PC-3 (cell line): ENCODE measurements around the gene GRIN3B.

ENCODE experiments used
- EZH2 ChIP-seq: fragments of 300-600 bp; sonication (generic); IDR thresholded peaks from one replicate; pipeline ENCODE4 v1.6.1; 2017; ENCODE audit warnings: antibody characterized with exemption, mild to moderate bottlenecking, low read length; ENCODE audit not compliant: unreplicated experiment
- EZH2phosphoT487 ChIP-seq: fragments of 300-600 bp; sonication (generic); IDR thresholded peaks from 2 replicates; pipeline ENCODE4 v1.6.1; 2018; ENCODE audit warnings: mild to moderate bottlenecking, antibody characterized with exemption, low read length, borderline replicate concordance
- TF ChIP-seq, protein P1 (sequence below): fragments of 300-600 bp; sonication (generic); conservative IDR thresholded peaks from 2 replicates; pipeline ENCODE4 v1.5.1; 2017; ENCODE audit warnings: antibody characterized with exemption, low read depth, mild to moderate bottlenecking, low read length

DNA sequence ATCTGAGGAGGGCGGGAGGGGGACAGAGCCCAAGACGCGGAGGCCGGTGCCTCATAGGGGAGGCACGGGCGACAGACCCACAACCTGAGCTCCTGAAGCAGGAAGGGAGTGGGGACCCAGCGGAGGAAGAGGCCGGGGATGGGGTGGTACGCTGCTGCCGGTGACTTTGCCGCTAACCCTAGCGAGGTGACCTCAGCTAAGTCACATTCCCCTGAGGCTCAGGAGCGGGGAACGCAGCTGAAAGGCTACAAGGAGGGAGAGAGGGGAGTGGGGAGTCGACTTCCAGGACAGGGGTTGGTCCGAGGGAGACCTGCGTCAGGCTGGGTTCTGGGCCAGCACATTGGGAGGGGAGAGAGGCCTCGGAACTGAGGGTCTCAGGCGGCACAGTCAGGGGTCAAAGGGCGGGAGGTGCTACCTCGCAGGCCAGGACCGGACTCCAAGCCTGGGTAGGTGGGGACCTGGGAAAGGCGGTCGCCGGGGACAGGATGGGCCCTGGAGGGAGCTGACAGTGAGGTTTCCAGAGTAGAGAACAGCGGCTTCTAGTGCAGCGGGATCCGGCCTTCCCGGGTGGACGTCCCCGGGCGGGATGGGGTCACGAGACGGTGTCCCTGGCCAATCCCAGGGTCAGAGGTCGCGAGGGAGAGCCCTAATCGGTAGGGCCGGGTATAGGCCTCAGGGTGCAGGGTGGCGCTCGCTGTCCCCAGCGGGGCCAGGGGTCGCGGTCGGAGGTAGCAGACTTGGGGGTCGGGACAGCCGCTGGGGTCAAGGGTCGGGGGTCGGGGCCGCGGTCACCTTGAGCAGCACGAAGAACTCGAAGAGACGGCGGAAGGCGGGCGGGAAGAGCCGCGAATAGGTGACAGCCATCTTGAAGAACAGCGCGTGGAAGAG lies 20.0 kb downstream of the GRIN3B start:
- TF ChIP-seq, protein P1, sequence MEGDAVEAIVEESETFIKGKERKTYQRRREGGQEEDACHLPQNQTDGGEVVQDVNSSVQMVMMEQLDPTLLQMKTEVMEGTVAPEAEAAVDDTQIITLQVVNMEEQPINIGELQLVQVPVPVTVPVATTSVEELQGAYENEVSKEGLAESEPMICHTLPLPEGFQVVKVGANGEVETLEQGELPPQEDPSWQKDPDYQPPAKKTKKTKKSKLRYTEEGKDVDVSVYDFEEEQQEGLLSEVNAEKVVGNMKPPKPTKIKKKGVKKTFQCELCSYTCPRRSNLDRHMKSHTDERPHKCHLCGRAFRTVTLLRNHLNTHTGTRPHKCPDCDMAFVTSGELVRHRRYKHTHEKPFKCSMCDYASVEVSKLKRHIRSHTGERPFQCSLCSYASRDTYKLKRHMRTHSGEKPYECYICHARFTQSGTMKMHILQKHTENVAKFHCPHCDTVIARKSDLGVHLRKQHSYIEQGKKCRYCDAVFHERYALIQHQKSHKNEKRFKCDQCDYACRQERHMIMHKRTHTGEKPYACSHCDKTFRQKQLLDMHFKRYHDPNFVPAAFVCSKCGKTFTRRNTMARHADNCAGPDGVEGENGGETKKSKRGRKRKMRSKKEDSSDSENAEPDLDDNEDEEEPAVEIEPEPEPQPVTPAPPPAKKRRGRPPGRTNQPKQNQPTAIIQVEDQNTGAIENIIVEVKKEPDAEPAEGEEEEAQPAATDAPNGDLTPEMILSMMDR = no peak
- TF ChIP-seq EZH2phosphoT487 (no peak), EZH2 (no peak)
